WI38 (cell line): ENCODE measurements around the gene CEP164.

Experiments
- H3K4me3 ChIP-seq: 2 replicates; pipeline ENCODE4 v1.5.1; 2011; ENCODE audit warnings: low read depth, mild to moderate bottlenecking, control low read depth, low read length
- CTCF ChIP-seq: IDR thresholded peaks from 2 replicates; pipeline ENCODE4 v1.5.1; 2012; ENCODE audit warnings: low read depth, mild to moderate bottlenecking, control low read depth, low read length

Gene CEP164

GRCh38 chr11:117286588-117286987 lies 41.1 kb upstream of the CEP164 start:
- no peak for TF ChIP-seq CTCF
- no peak overlapping the region for H3K4me3 ChIP-seq

- no peak overlapping the region for H3K4me3 ChIP-seq
- no peak for TF ChIP-seq CTCF
Observed at GRCh38 chr11:117287668-117288067, 40.0 kb upstream of the CEP164 start.

GRCh38 chr11:117289795-117290194 lies 37.9 kb upstream of the CEP164 start:
- H3K4me3 ChIP-seq = no peak overlapping the region
- no peak for TF ChIP-seq CTCF

- no peak for TF ChIP-seq CTCF
- H3K4me3 ChIP-seq = no peak within 1 kb of the TSS
Observed at GRCh38 chr11:117290809-117291396, 36.8 kb upstream of the CEP164 start, which contains the start of gene BACE1-AS. BACE1-AS (plus strand) TSS chr11:117291346.

- H3K4me3 ChIP-seq = no peak overlapping the region
- TF ChIP-seq CTCF = no peak
Observed at GRCh38 chr11:117292616-117293015, 35.0 kb upstream of the CEP164 start.

GRCh38 chr11:117295438-117296137 lies 32.1 kb upstream of the CEP164 start:
- no peak for TF ChIP-seq CTCF
- no peak overlapping the region for H3K4me3 ChIP-seq

- no peak overlapping the region for H3K4me3 ChIP-seq
- no peak for TF ChIP-seq CTCF
Observed at GRCh38 chr11:117296881-117297280, 30.8 kb upstream of the CEP164 start.
